ENCODE data around the gene NPAS2.
A peak's percentile ranks its signal among the peaks of the same experiment; 100 is the strongest.

Gene NPAS2

GRCh38 chr2:100819370-100820272, at the start of gene NPAS2:
NPAS2 (plus strand) TSS chr2:100820139; CDS start chr2:100904755, 84,616 bp downstream.
- DNase-seq: peak in 20 of 51 donors; percentile 6 to 49 (median 24)

- DNase-seq: no peak
Measured at GRCh38 chr2:100771125-100771524, 48.8 kb upstream of the NPAS2 start.

GRCh38 chr2:100773538-100773937, 46.4 kb upstream of the NPAS2 start:
- no peak for DNase-seq

GRCh38 chr2:100776445-100776844, 43.5 kb upstream of the NPAS2 start:
- DNase-seq: no peak

- no peak for DNase-seq
Measured at GRCh38 chr2:100778637-100779450, 41.1 kb upstream of the NPAS2 start.

GRCh38 chr2:100779908-100780202, 40.1 kb upstream of the NPAS2 start:
- DNase-seq: no peak

GRCh38 chr2:100780203-100781008, 39.5 kb upstream of the NPAS2 start:
- peak in 1 of 51 donors; percentile 9 for DNase-seq

GRCh38 chr2:100781009-100781325, 39.0 kb upstream of the NPAS2 start:
- no peak for DNase-seq

GRCh38 chr2:100781523-100782379, 38.2 kb upstream of the NPAS2 start:
- DNase-seq: no peak

GRCh38 chr2:100782380-100782878, 37.5 kb upstream of the NPAS2 start:
- no peak for DNase-seq

- DNase-seq: no peak
Measured at GRCh38 chr2:100783987-100784386, 36.0 kb upstream of the NPAS2 start.

GRCh38 chr2:100784681-100785080, 35.3 kb upstream of the NPAS2 start:
- no peak for DNase-seq

- DNase-seq: no peak
Measured at GRCh38 chr2:100785626-100786296, 34.2 kb upstream of the NPAS2 start.

- DNase-seq: peak in 2 of 51 donors; percentile 2 to 5
Measured at GRCh38 chr2:100786297-100786658, 33.7 kb upstream of the NPAS2 start.

- no peak for DNase-seq
Measured at GRCh38 chr2:100786985-100787384, 33.0 kb upstream of the NPAS2 start.

GRCh38 chr2:100789361-100789760, 30.6 kb upstream of the NPAS2 start:
- DNase-seq: no peak

- no peak for DNase-seq
Measured at GRCh38 chr2:100791294-100791935, 28.5 kb upstream of the NPAS2 start.

- DNase-seq: no peak
Measured at GRCh38 chr2:100791936-100792308, 28.0 kb upstream of the NPAS2 start.

- DNase-seq: no peak
Measured at GRCh38 chr2:100793220-100793619, 26.7 kb upstream of the NPAS2 start.

GRCh38 chr2:100793982-100794381, 26.0 kb upstream of the NPAS2 start:
- no peak for DNase-seq
